Kidney (tissue), 14 donors: Measurements from ENCODE around the gene GHRH. TPM values are rescaled to one million over a fixed set of nuclear protein-coding genes. Genes with fewer than 3 reads are reported as not detected.
A peak's percentile ranks its signal among the peaks of the same experiment; 100 is the strongest.

Experiments
- DNase-seq, 5 donors: peaks; one replicate each; pipeline ENCODE4 v3.0.0-alpha.2; 2013 to 2020
- FAIRE-seq: peaks from 2 replicates; lab custom pipeline; 2012; peaks lifted over from hg19 to GRCh38; lab: Jason Lieb, UNC
- H3K27ac ChIP-seq, 2 donors: one replicate each; pipeline ENCODE4 v1.7.0; 2013; ENCODE audit warnings: low read depth in 2 of 2, low read length in 2 of 2, inconsistent platforms in 1 of 2
- H3K27me3 ChIP-seq: one replicate; pipeline ENCODE4 v1.7.1; 2013; ENCODE audit warnings: low read length, inconsistent platforms; ENCODE audit not compliant: control insufficient read depth, insufficient read depth
- H3K36me3 ChIP-seq, 3 donors: one replicate each; pipeline versions ENCODE4 v1.7.0 to v1.7.1; 2013; ENCODE audit warnings: low read length in 3 of 3, control low read depth in 1 of 3, inconsistent platforms in 1 of 3; ENCODE audit not compliant: insufficient read depth in 3 of 3, control insufficient read depth in 2 of 3
- H3K4me1 ChIP-seq, 3 donors: one replicate each; pipeline versions ENCODE4 v1.7.0 to v1.7.1; 2013; ENCODE audit warnings: low read length in 3 of 3, inconsistent platforms in 1 of 3, low read depth in 1 of 3; ENCODE audit not compliant: control insufficient read depth in 2 of 3, insufficient read depth in 2 of 3
- H3K4me3 ChIP-seq, 3 donors: one replicate each; pipeline versions ENCODE4 v1.7.0 to v1.8.1; 2013; ENCODE audit warnings: low read length in 3 of 3, control low read depth in 1 of 3, inconsistent platforms in 1 of 3
- H3K9ac ChIP-seq, 3 donors: one replicate each; pipeline versions ENCODE4 v1.7.0 to v1.7.1; 2013; ENCODE audit warnings: low read length in 3 of 3, control low read depth in 1 of 3, inconsistent platforms in 1 of 3
- H3K9me3 ChIP-seq, 3 donors: one replicate each; pipeline versions ENCODE4 v1.7.0 to v1.7.1; 2013; ENCODE audit warnings: low read length in 3 of 3, control low read depth in 1 of 3, inconsistent platforms in 1 of 3; ENCODE audit not compliant: control insufficient read depth in 2 of 3, insufficient read depth in 1 of 3
- intact Hi-C: fragments of 100-400 bp; cut with DNase I; formaldehyde crosslinking; loops from one replicate; pipeline ENCODE4 v1.11.1; 2022
- polyA plus RNA-seq: library from polyadenylated mRNA; stranded (reverse); fragments of 350-450 nt; fragmentation: Illumina TruSeq; extraction: RNeasy Lipid Tissue Mini Kit (QIAGEN cat#74804); gene quantifications from one replicate; pipeline ENCODE4 v1.2.3, GENCODE V29; 2014; ENCODE audit warnings: low read depth, low replicate concordance; ENCODE audit not compliant: insufficient read depth
- total RNA-seq: library from RNA; stranded (reverse); fragmentation: NEBNext Ultra II Directional; extraction: Animal tissue kit (Norgen Biotek cat#: 25700); gene quantifications from one replicate; pipeline ENCODE4 v1.2.1, GENCODE V29; 2021
- TF ChIP-seq, protein P1 (sequence below): IDR thresholded peaks from 3 replicates; pipeline ENCODE4 v1.5.1; 2012; ENCODE audit warnings: mild to moderate bottlenecking, moderate library complexity, borderline replicate concordance; ENCODE audit not compliant: insufficient read depth; ENCODE audit errors: extremely low read depth
- donor health status: control.
- donor health status: control.
- donor health status: control.
- donor health status: control.
- donor health status: control.
- donor health status: DM: yes; HTN: yes; CAD: no.
- donor health status: Normal renal cell carcinoma (clear cell type).

Gene GHRH
- total and polyA plus RNA-seq, 2 donors from 2014 or later: not detected

DNA sequence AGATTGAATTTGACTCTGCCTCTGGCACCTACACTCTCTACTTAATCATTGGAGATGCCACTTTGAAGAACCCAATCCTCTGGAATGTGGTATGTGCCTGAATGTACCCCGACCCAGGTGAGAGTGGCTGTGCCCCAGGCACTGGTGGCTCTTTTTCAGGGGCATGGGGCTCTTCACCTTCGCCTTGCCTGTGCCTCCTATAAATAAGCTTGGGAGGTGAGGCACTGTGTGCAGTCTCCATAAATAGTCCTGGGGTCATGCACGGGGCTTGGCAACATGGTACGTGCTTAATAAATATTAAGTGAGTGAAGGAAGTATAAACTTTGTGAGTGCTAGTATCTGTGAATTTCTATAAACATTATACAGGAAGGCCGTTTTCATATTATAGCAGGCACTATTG lies 33.0 kb downstream of the GHRH start:
- TF ChIP-seq, protein P1, sequence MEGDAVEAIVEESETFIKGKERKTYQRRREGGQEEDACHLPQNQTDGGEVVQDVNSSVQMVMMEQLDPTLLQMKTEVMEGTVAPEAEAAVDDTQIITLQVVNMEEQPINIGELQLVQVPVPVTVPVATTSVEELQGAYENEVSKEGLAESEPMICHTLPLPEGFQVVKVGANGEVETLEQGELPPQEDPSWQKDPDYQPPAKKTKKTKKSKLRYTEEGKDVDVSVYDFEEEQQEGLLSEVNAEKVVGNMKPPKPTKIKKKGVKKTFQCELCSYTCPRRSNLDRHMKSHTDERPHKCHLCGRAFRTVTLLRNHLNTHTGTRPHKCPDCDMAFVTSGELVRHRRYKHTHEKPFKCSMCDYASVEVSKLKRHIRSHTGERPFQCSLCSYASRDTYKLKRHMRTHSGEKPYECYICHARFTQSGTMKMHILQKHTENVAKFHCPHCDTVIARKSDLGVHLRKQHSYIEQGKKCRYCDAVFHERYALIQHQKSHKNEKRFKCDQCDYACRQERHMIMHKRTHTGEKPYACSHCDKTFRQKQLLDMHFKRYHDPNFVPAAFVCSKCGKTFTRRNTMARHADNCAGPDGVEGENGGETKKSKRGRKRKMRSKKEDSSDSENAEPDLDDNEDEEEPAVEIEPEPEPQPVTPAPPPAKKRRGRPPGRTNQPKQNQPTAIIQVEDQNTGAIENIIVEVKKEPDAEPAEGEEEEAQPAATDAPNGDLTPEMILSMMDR: no peak
- Histone ChIP-seq H3K27me3 (no peaks in the 10 kb centered on the region), H3K9me3 (no peaks in the 10 kb centered on the region), H3K27ac (no peak overlapping the region), H3K4me1 (peaks cover 0 to 10% (median 7%) of the 10 kb centered on the region in 3 donors), H3K9ac (no peak overlapping the region), H3K4me3 (no peak overlapping the region), H3K36me3 (peaks cover 16 to 84% (median 61%) of the 10 kb centered on the region in 3 donors)
- DNase-seq (no peak), FAIRE-seq (no peak)
- intact Hi-C loops: no loop called here

DNA sequence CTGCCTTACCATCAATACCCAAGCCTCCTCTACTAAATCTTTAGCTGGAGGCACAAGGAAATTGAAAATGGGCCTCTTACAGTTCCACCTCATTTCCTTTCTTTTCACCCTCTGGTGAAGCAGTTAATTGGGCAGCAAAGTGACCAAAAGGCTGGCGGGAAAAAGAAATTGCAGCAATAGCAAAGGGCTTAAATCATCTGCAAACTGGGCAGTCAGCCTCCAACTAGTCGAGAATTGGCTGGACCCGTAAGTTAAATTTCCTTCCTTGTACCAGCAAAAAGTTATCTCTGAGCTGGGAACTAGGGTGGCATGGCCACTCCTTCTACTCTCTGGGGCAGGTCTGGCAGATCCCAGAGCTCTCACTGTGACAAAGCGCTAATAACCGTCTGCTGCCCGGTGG lies 33.5 kb downstream of the GHRH start:
- TF ChIP-seq, protein P1: no peak
- Histone ChIP-seq H3K27me3 (no peaks in the 10 kb centered on the region), H3K4me3 (no peak overlapping the region), H3K9ac (no peak overlapping the region), H3K27ac (no peak overlapping the region), H3K9me3 (no peaks in the 10 kb centered on the region), H3K4me1 (peaks cover 0 to 10% (median 7%) of the 10 kb centered on the region in 3 donors), H3K36me3 (peaks cover 16 to 84% (median 63%) of the 10 kb centered on the region in 3 donors)
- DNase-seq (peak in 3 of 5 donors; percentile 33 to 80 (median 70)), FAIRE-seq (no peak)
- intact Hi-C loops: no loop called here

DNA sequence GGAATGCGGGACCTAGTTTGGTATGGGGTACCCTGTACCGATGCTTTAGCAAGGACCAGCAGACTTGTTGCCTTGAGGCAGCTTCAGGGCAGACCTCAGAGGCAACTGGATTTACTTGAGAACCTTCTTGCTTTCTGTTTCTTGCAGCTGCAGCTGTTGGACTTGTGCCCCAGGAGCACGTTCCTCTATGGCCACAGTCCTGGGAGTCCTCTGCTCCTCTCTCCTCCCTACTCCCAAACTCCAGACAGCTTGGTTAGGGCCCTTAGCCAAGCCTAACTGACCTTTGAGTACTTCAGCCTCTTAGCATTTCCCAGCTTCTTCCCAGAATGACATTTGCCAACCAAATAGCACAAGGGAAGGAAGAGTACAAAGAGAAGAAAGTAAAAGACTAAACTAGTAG lies 34.7 kb downstream of the GHRH start:
- Histone ChIP-seq H3K9me3 (no peaks in the 10 kb centered on the region), H3K4me1 (peaks cover 0 to 10% (median 7%) of the 10 kb centered on the region in 3 donors), H3K36me3 (peaks cover 16 to 73% (median 57%) of the 10 kb centered on the region in 3 donors), H3K27me3 (no peaks in the 10 kb centered on the region), H3K9ac (no peak overlapping the region), H3K4me3 (no peak overlapping the region), H3K27ac (no peak overlapping the region)
- intact Hi-C loops: no loop called here
- FAIRE-seq (no peak), DNase-seq (peak in 2 of 5 donors; percentile 9 to 88)
- TF ChIP-seq, protein P1: no peak

GRCh38 chr20:37225146-37225545 lies 36.5 kb downstream of the GHRH start:
- no peak overlapping the region for H3K4me3 ChIP-seq
- H3K9ac ChIP-seq: no peak overlapping the region
- intact Hi-C loops: no loop called here
- peaks cover 9 to 56% (median 46%) of the 10 kb centered on the region in 3 donors for H3K36me3 ChIP-seq
- H3K4me1 ChIP-seq: peaks cover 0 to 10% (median 7%) of the 10 kb centered on the region in 3 donors
- H3K27me3 ChIP-seq: no peaks in the 10 kb centered on the region
- TF ChIP-seq, protein P1: no peak
- no peaks in the 10 kb centered on the region for H3K9me3 ChIP-seq
- FAIRE-seq (no peak), DNase-seq (no peak)
- no peak overlapping the region for H3K27ac ChIP-seq
